RWPE1 (cell line): Measurements from ENCODE around the gene ITPK1.

Experiments
- CTCF ChIA-PET: fragments of 350-600 bp; sonication (Branson Sonifier 250); formaldehyde crosslinking; extraction: SDS; loops from one replicate; lab custom pipeline; 2021; lab: Yijun Ruan, JAX
- POLR2A ChIA-PET: fragments of 400-600 bp; formaldehyde crosslinking; extraction: SDS; loops from one replicate; lab custom pipeline; 2020; ENCODE audit warnings: antibody characterized with exemption; ENCODE audit not compliant: low non-redundant PET; lab: Yijun Ruan, JAX
- DNase-seq: peaks from one replicate; pipeline ENCODE4 v3.0.0; 2012; ENCODE audit warnings: low spot score
- H3K27ac ChIP-seq: fragments of 450-650 bp; 2 replicates; pipeline ENCODE4 v1.5.1; 2017
- CTCF ChIP-seq: fragments of 450-650 bp; conservative IDR thresholded peaks from 2 replicates; pipeline ENCODE4 v1.5.1; 2017; ENCODE audit warnings: low read depth, mild to moderate bottlenecking

ITPK1 gene

GRCh38 chr14:93089521-93090269 lies 26.0 kb downstream of the ITPK1 start:
- peak overlapping the region; percentile 10 for H3K27ac ChIP-seq
- TF ChIP-seq CTCF = no peak
- ChIA-PET POLR2A (interaction anchor here (0.5 kb wide), 1 partner anchor 16 kb away, joined by 3 read pairs; no protein-coding TSS in a partner anchor), CTCF (interaction anchor here (0.6 to 2.8 kb wide), 2 partner anchors 24 to 113 kb away, joined by 6 to 8 read pairs; no protein-coding TSS in a partner anchor)
- no peak for DNase-seq

GRCh38 chr14:93086441-93087055 lies 29.2 kb downstream of the ITPK1 start:
- ChIA-PET CTCF (no interaction called here), POLR2A (no interaction called here)
- H3K27ac ChIP-seq = peak overlapping the region; percentile 84
- no peak for DNase-seq
- no peak for TF ChIP-seq CTCF

- POLR2A ChIA-PET = interaction anchor here (0.6 kb wide), 1 partner anchor 19 kb away, joined by 3 read pairs; no protein-coding TSS in a partner anchor
- peak overlapping the region; percentile 84 for H3K27ac ChIP-seq
Measured at GRCh38 chr14:93085911-93086310, 29.8 kb downstream of the ITPK1 start.

GRCh38 chr14:93084866-93085857 lies 30.6 kb downstream of the ITPK1 start:
- no peak for DNase-seq
- no peak for TF ChIP-seq CTCF
- H3K27ac ChIP-seq = peak overlapping the region; percentile 84
- POLR2A ChIA-PET = interaction anchor here (0.6 kb wide), 1 partner anchor 20 kb away, joined by 3 read pairs; no protein-coding TSS in a partner anchor
- CTCF ChIA-PET = no interaction called here

More at GRCh38 chr14:93085911-93086310, 29.8 kb downstream of the ITPK1 start:
- CTCF ChIA-PET = no interaction called here
- peak; percentile 58 for DNase-seq
- no peak for TF ChIP-seq CTCF

GRCh38 chr14:93084402-93084801 lies 31.3 kb downstream of the ITPK1 start:
- H3K27ac ChIP-seq = peak overlapping the region; percentile 84
- no peak for DNase-seq
- CTCF ChIA-PET = interaction anchor here (0.6 kb wide), 1 partner anchor 302 kb away, joined by 3 read pairs; no protein-coding TSS in a partner anchor
- TF ChIP-seq CTCF = no peak
- POLR2A ChIA-PET = no interaction called here
